Stimulated activated CD4-positive, alpha-beta T cell treated with anti-CD3 and anti-CD28 coated beads, Interleukin-15, amount 100 ng/mL, for 48 hours (primary cell): Measurements from ENCODE around the gene NBEA.

ENCODE experiments used
- DNase-seq, 2 donors: peaks; one replicate each; pipeline ENCODE4 v3.0.0-alpha.2; 2020; ENCODE audit warnings: low read depth in 2 of 2

NBEA gene

GRCh38 chr13:35474496-35475211 is 532.6 kb downstream of the NBEA start:
- DNase-seq = no peak

DNA sequence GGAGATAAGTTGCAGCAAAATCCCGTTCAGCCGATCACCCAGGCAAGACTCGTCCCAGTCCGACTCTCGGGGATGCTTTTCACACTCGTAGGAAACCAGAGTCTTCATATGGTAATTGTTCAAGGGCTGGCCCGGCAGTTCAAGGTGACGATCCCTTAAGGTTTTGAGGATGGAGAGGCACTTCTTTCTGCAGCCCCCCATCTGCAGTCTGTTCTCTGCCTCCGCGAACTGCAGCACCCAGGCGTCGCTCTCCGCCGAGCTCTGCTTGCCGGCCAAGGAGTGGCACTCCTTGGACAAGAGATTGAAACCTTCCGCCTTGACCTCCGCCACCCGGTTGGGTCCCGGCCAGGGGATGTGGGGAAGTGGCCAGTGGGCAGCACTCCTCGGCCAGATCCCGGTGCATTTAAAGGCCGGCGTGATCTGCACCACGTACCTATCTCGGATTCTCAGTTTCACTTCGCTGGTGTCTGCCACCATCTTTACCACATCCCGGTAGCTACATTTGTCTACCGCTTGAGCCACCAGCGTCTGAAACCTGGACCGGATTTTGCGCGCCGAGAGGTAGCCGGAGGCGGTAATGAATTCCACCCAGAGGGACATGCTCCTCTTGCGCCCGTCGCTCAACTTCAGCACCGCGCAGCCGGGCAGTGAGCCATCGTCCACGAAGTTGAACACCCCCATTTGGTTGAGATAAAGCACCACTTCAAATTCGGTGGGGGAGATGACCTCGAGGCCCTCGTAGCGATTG is 533.3 kb downstream of the NBEA start:
- DNase-seq = no peak

DNA sequence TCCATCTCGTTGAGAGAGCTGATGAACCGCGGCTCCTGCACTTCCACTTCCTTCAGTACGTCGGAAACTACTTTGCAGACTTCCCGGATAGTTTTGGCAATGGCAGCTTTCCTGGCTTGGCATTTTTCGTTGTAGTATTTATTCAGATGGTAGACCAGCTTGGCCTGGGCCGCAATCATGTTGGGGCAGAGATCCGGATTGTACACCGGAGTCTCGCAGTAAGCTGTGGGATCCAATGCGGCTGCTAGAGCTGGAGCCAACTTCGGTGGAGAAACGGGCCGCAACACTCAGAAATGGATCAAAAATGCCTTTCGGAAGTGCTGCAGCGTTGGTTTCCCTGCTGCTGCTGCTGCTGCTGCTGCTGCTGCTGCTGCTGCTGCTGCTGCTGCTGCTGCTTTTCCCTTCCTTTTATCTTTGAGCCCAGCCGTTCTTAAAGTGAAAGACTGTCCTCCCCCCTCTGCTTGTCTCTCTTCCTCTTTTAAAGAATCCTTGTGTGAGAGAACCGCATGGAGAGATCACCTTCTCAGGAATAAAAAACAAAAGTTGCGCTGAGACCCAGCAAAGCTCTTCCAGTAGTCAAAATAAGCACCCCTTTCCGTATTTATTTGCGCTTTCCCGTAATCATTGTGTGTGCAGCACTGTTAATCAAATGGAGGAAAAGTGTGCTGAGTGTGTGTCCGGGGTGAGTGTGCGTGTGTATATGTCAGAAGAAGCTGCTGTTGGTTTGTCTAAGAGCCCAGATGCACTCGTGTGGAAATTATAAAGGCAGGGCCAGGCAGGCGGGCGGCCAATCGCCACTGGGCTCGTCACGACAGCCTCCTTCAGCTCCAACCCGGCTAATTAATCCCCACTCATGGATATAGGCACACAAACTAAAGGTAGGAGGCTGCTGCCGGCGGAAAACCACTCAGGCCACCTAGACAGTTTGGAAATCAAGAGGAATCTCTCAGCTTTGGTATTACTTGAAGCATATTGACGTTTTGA is 534.2 kb downstream of the NBEA start, which contains the start of gene MAB21L1:
Gene MAB21L1, minus strand, starts transcription at position 730 of the 984 bp plus-strand sequence. Its CDS starts 551 bp downstream, at position 179.
- no peak for DNase-seq

- DNase-seq = no peak
These were observed 535.4 kb downstream of the NBEA start for GRCh38 chr13:35477386-35477946.

- DNase-seq = no peak
These were observed 536.4 kb downstream of the NBEA start for GRCh38 chr13:35478271-35479037.

GRCh38 chr13:35479038-35479492 is 537.0 kb downstream of the NBEA start:
- no peak for DNase-seq

DNA sequence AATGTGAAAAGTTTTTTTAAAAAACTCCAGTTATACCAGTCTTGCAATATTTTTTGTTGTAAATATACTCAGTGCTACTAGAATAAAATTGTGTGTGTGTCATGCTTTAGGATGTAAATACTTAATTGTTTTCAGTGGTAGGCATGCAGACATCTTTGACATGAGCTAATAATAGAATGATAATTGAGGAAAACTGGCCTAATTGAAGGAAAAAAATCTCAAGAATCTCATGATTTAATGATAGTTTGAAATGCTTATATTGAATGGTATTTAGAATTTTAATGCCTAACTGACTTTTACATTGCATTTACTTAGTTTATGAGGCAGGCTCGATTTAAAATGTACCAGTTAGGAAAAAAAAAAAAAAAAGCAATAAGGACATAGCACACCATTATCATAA is 537.6 kb downstream of the NBEA start:
- DNase-seq = no peak

- DNase-seq = no peak
These were observed 538.3 kb downstream of the NBEA start for GRCh38 chr13:35480346-35480745.

DNA sequence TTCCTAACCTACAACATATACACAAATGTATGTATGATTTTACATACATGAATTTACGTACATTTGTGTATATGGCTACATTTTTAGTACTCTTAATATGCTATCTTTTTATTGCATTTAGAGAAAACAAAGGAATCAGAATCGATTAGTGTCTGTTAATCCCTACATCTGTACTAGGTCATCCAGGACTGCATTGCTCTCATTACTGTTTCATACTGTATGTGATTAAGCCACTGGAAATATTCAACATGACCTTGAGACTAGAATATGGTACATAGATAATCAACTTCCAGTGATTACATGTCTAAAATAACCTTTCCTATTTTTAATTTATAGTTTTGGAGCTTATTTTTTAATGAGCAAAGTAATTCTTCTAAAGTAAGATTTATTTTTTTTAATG is 539.7 kb downstream of the NBEA start:
- no peak for DNase-seq

- DNase-seq = no peak
These were observed 540.5 kb downstream of the NBEA start for GRCh38 chr13:35482527-35482926.

DNA sequence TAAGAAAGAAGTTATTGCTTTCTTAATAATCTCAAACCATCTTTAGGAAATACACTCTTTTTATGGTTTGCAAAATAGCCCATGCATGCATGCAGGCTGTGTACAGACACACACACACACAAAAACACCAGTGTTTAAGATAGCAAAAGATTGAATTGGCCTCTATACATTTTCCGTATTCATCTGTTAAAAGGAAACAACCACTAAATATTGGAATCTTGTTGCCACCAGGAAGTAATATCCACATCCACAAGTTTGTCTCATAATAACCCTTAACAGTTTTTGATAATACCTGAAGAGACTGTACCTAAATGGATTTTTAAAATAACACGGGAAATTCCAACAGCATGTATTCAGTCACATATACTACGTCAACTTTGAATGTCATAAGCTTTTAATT is 541.7 kb downstream of the NBEA start:
- DNase-seq = no peak

DNA sequence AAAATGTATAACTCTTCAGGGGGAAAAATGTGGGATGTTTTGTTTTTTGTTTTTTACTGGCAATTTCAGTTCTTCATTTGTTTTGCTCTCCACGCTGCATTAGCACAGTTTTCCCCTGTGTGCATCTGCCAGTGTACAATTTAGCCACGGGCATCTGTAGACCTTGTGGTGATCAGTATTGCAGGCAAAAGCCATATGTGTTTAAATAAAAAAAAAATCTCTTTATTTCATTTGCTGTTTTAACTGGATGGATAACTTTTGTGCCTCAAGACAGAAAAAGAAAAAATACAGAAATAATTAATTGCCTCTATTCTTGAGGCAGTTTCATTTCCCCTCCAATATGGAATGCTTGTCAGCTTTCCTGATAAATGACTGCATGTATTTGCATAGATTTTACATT is 542.3 kb downstream of the NBEA start:
- no peak for DNase-seq

GRCh38 chr13:35485424-35485823 is 543.4 kb downstream of the NBEA start:
- no peak for DNase-seq

- no peak for DNase-seq
These were observed 547.0 kb downstream of the NBEA start for GRCh38 chr13:35489050-35489449.

DNA sequence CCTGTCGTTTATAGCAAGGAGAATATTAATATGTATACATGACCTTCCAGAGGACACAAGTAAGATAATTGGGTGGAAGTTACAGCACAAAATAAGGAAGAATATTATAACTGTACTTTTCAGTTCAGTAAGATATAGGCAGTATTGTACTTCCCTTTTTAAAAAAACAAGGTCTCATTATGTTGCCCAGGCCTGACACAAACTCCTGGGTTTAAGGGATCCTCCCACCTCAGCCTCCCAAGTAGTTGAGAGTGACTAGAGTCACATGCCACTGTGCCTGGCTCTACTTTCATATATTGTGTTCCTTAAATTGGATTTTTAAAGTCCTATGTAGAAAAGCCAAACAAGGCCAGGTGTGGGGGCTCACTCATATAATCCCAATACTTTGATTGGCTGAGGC is 553.9 kb downstream of the NBEA start:
- no peak for DNase-seq

DNA sequence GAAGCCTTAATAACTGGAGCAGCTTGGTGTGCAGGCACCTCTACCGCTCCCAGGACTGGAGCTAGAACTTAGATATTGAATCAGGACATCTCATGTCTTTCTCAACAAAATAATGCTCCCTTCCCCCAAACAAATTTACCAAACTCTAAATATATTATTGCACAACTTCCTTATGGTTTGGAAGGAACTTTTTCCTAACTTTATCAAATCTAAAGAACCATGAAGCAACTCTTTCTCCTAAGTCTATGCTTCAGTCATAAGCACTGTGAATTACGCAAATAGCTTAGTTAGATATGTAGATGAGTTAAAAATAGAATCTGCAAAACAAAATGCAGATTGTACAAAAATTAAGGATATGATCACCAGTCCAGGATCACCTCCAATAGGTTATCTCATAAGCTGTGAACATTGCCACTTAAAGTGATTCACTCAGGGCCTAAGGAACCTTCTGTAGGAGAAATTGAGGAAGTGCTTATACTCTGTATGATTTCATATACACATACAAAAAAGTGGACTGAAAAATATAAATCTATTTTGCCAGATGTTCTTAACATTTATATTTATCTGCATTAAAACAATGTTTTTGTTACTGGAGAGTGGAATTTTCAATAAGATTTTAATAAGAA is 554.8 kb downstream of the NBEA start:
- DNase-seq = no peak

DNA sequence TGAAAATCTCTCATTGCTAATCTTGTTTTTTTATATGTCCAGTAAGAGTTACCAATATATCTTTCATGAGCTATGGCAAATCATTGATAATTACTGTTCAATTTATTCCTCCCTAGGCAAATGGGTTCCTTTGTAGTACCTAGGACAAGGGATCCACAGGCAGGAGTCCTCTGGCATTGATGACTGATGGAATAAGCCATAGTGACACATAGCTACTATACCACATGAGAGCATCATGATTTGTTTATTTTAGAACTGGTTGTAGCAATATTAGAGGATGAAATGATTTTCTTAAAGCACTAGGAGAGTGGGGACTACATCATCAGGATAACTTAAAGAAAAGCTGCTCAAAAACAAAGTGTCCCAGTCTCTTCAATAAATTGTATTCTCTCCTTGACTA is 556.2 kb downstream of the NBEA start:
- no peak for DNase-seq

- DNase-seq = no peak
These were observed 557.2 kb downstream of the NBEA start for GRCh38 chr13:35499196-35499662.

- no peak for DNase-seq
These were observed 557.6 kb downstream of the NBEA start for GRCh38 chr13:35499676-35500075.

- DNase-seq = no peak
These were observed 558.1 kb downstream of the NBEA start for GRCh38 chr13:35500144-35500543.
